HepG2 (cell line): ENCODE measurements around the gene ARMCX2. TPM values are rescaled to one million over a fixed set of nuclear protein-coding genes. Genes with fewer than 3 reads are reported as not detected.

Experiments
- ATAC-seq: fragments of 200-7000 bp; cut with Tn5 transposase; 3 replicates; pipeline ENCODE4 v1.9.1; 2020; ENCODE audit warnings: mild to moderate bottlenecking, moderate library complexity
- BruUV-seq: library from RNA; stranded (reverse); fragments of 400-500 nt; replicated peaks from 2 replicates; lab custom pipeline; 2021; lab: Mats Ljungman, UMichigan
- CTCF ChIA-PET: fragments of 300-600 bp; formaldehyde crosslinking; extraction: SDS; loops from one replicate; lab custom pipeline; 2021; ENCODE audit warnings: low total read pairs, inconsistent platforms, low intra/inter-chr PET ratio; lab: Yijun Ruan, JAX
- POLR2A ChIA-PET: fragments of 350-600 bp; sonication (Branson Sonifier 250); formaldehyde crosslinking; loops from one replicate; lab custom pipeline; 2020; ENCODE audit warnings: antibody characterized with exemption, inconsistent platforms; lab: Yijun Ruan, JAX
- DNase-seq: peaks from one replicate; pipeline ENCODE4 v3.0.0-alpha.2; 2015; ENCODE audit warnings: low spot score
- FAIRE-seq: peaks from 3 replicates; lab custom pipeline; 2011; peaks lifted over from hg19 to GRCh38; lab: Jason Lieb, UNC
- H2AFZ ChIP-seq: one replicate; pipeline ENCODE4 v1.6.1; 2011; ENCODE audit warnings: low read length, inconsistent platforms
- H3K27ac ChIP-seq: fragments of 300-600 bp; 3 replicates; pipeline ENCODE4 v1.8.0; 2011; ENCODE audit warnings: mixed run types, mild to moderate bottlenecking, mixed read lengths, low read length, inconsistent platforms; ENCODE audit not compliant: insufficient read depth; ENCODE audit errors: extremely low read length
- H3K27me3 ChIP-seq, 2 experiments: fragments of 200-600 bp in 1 of 2; 2 replicates in 1 of 2; 3 replicates in 1 of 2; pipeline versions ENCODE4 v1.6.0 to v1.8.0; 2011; ENCODE audit warnings: low read length in 2 of 2, mild to moderate bottlenecking in 2 of 2, moderate library complexity in 2 of 2, inconsistent platforms in 1 of 2; ENCODE audit not compliant: insufficient read depth in 2 of 2, control insufficient read depth in 1 of 2
- H3K36me3 ChIP-seq, 2 experiments: fragments of 200-600 bp in 1 of 2; replicated peaks in 1 of 2; 2 replicates in 1 of 2; 3 replicates in 1 of 2; pipeline versions ENCODE4 v1.5.1 to v1.8.0; 2011; ENCODE audit warnings: low read length in 2 of 2, inconsistent platforms in 1 of 2; ENCODE audit not compliant: insufficient read depth in 2 of 2, control insufficient read depth in 1 of 2
- H3K4me1 ChIP-seq: 2 replicates; pipeline ENCODE4 v1.5.1; 2012; ENCODE audit warnings: low read length, inconsistent platforms; ENCODE audit not compliant: insufficient read depth
- H3K4me2 ChIP-seq: 2 replicates; pipeline ENCODE4 v1.6.0; 2011; ENCODE audit warnings: low read depth, low read length, inconsistent platforms
- H3K4me3 ChIP-seq, 3 experiments: fragments of 200-600 bp in 1 of 3; sonication (generic), shearing (Covaris generic) in 1 of 3; replicated peaks in 1 of 3; 2 replicates each; pipeline ENCODE4 v1.5.1; 2011 to 2016; ENCODE audit warnings: low read length in 3 of 3, inconsistent platforms in 2 of 3, low read depth in 2 of 3, mild to moderate bottlenecking in 2 of 3, control low read depth in 1 of 3, mixed read lengths in 1 of 3; ENCODE audit not compliant: insufficient read depth in 1 of 3
- H3K79me2 ChIP-seq: one replicate; pipeline ENCODE4 v1.6.1; 2011; ENCODE audit warnings: low read length, inconsistent platforms; ENCODE audit not compliant: insufficient read depth
- H3K9ac ChIP-seq: 2 replicates; pipeline ENCODE4 v1.6.0; 2011; ENCODE audit warnings: mild to moderate bottlenecking, low read depth, low read length, inconsistent platforms; ENCODE audit not compliant: insufficient read depth
- H3K9me3 ChIP-seq: 2 replicates; pipeline ENCODE4 v1.5.1; 2012; ENCODE audit warnings: mild to moderate bottlenecking, low read length
- H4K20me1 ChIP-seq: 2 replicates; pipeline ENCODE4 v1.6.0; 2011; ENCODE audit warnings: inconsistent platforms, mild to moderate bottlenecking, low read length, moderate library complexity; ENCODE audit not compliant: insufficient read depth
- AHR ChIP-seq: IDR thresholded peaks from 2 replicates; pipeline ENCODE4 v1.6.1; 2018; ENCODE audit warnings: missing genetic modification reagents, missing compliant biosample characterization
- BCL6 ChIP-seq: IDR thresholded peaks from 2 replicates; pipeline ENCODE4 v1.6.1; 2016; ENCODE audit warnings: missing genetic modification reagents, missing compliant biosample characterization
- ELF3 ChIP-seq: IDR thresholded peaks from 2 replicates; pipeline ENCODE4 v1.6.1; 2016; ENCODE audit warnings: missing genetic modification reagents, missing compliant biosample characterization
- MIER3 ChIP-seq: IDR thresholded peaks from 2 replicates; pipeline ENCODE4 v1.6.1; 2016; ENCODE audit warnings: missing compliant biosample characterization, borderline replicate concordance
- PBX2 ChIP-seq: IDR thresholded peaks from 2 replicates; pipeline ENCODE4 v1.6.1; 2016; ENCODE audit warnings: control low read depth
- RXRB ChIP-seq: IDR thresholded peaks from 2 replicates; pipeline ENCODE4 v1.6.1; 2016; ENCODE audit warnings: borderline replicate concordance, missing genetic modification reagents, missing compliant biosample characterization
- SP4 ChIP-seq: sonication (generic); formaldehyde crosslinking; IDR thresholded peaks from 2 replicates; pipeline ENCODE4 v1.8.1; 2023; ENCODE audit warnings: mild to moderate bottlenecking, missing genetic modification reagents
- ZNF337 ChIP-seq: sonication (generic); formaldehyde crosslinking; IDR thresholded peaks from 2 replicates; pipeline ENCODE4 v1.5.1; 2020; ENCODE audit warnings: missing genetic modification reagents, low read depth, mild to moderate bottlenecking, borderline replicate concordance
- ZNF501 ChIP-seq: sonication (generic); formaldehyde crosslinking; IDR thresholded peaks from 2 replicates; pipeline ENCODE4 v1.5.1; 2020; ENCODE audit warnings: mild to moderate bottlenecking, moderate library complexity, missing genetic modification reagents
- ZNF557 ChIP-seq: sonication (generic); formaldehyde crosslinking; IDR thresholded peaks from 2 replicates; pipeline ENCODE4 v1.4.0; 2020; ENCODE audit warnings: missing genetic modification reagents
- ZNF570 ChIP-seq: sonication (generic); formaldehyde crosslinking; IDR thresholded peaks from 2 replicates; pipeline ENCODE4 v1.4.0; 2020; ENCODE audit warnings: mild to moderate bottlenecking, missing genetic modification reagents, borderline replicate concordance
- WGBS: methylation state at CpG from one replicate; pipeline ENCODE4 v1.1.6; 2017; ENCODE audit warnings: low lambda C conversion rate; 5-methylcytosine and 5-hydroxymethylcytosine counted together
- in situ Hi-C: cut with HindIII; loops from 2 replicates; pipeline ENCODE4 v1.10.0; 2017; ENCODE audit warnings: low pct_unique_long_range_greater_than_20kb; ENCODE audit not compliant: extremely low pct_ligation_motif_present
- intact Hi-C: fragments of 100-400 bp; cut with micrococcal nuclease; formaldehyde crosslinking; loops from one replicate; pipeline ENCODE4 v1.10.0; 2022; ENCODE audit not compliant: unreplicated experiment
- polyA plus RNA-seq, 8 experiments: library from polyadenylated mRNA; depleted of rRNA in 3 of 8; stranded (reverse) in 7 of 8; unstranded in 1 of 8; fragments of >200 nt; fragmentation: Illumina TruSeq in 4 of 8; extraction: Trizol in 4 of 8; gene quantifications; 2 replicates each; pipeline versions ENCODE4 v1.2.1 to v1.2.3, GENCODE V29; 2011 to 2016; ENCODE audit warnings: low read depth in 4 of 8, missing spikeins in 1 of 8, mixed read lengths in 1 of 8; ENCODE audit not compliant: insufficient read depth in 1 of 8
- total RNA-seq, 5 experiments: library from RNA; depleted of rRNA; stranded (reverse); fragments of >200 nt; fragmentation: Illumina TruSeq; extraction: Trizol; gene quantifications; 2 replicates each; pipeline ENCODE4 v1.2.3, GENCODE V29; 2016; ENCODE audit warnings: low read depth in 1 of 5

ARMCX2 gene
- total and polyA plus RNA-seq, 2 of the 13 experiments (the other 11 are each of a cell fraction or from before 2014, with no cell fraction given), result not detected

- FAIRE-seq (no peak), ATAC-seq (no peak), DNase-seq (no peak)
- Histone ChIP-seq H3K9me3 (no peaks in the 10 kb centered on the region), H3K79me2 (no peaks in the 10 kb centered on the region), H4K20me1 (no peaks in the 10 kb centered on the region), H3K4me1 (no peaks in the 10 kb centered on the region), H3K27ac (no peak overlapping the region), H3K27me3 (no peaks in the 10 kb centered on the region), H2AFZ (no peak overlapping the region), H3K36me3 (no peaks in the 10 kb centered on the region), H3K4me3 (no peak overlapping the region), H3K9ac (no peak overlapping the region), H3K4me2 (no peak overlapping the region)
- in situ Hi-C loops (no loop called here), intact Hi-C loops (no loop called here)
- CTCF ChIA-PET, result no interaction called here
- 0% methylated on average over 1 of the region's 3 CpGs for WGBS
- POLR2A ChIA-PET, result no interaction called here
- TF ChIP-seq BCL6 (CRISPR knock-in tag) (no peak), ZNF337 (no peak), SP4 (no peak), ZNF501 (CRISPR knock-in tag) (no peak), MIER3 (CRISPR knock-in tag) (no peak), ZNF557 (no peak), RXRB (CRISPR knock-in tag) (no peak), ZNF570 (CRISPR knock-in tag) (no peak), AHR (CRISPR knock-in tag) (no peak), ELF3 (no peak), PBX2 (CRISPR knock-in tag) (no peak)
- no TSS peak for BruUV-seq
Observed at GRCh38 chrX:101676571-101676970, 16.9 kb upstream of the ARMCX2 start.
